HTERT RPE-1 (cell line): ENCODE measurements around the gene CLEC18C.
"Not testable (repeated sequence)": the region's sequence is repeated elsewhere in the genome, so short reads cannot be mapped to it uniquely, and the experiment has no call there.

Experiments
- in situ Hi-C: fragments of 300-500 bp; cut with MboI; formaldehyde crosslinking; loops from 4 replicates; pipeline ENCODE4 v1.14.3; 2020; ENCODE audit warnings: low sequenced_read_pairs

The CLEC18C gene

GRCh38 chr16:70159355-70160348, 13.9 kb upstream of the CLEC18C start:
- in situ Hi-C loops = no loop called here

GRCh38 chr16:70160388-70160787, 13.2 kb upstream of the CLEC18C start:
- in situ Hi-C loops = no loop called here

- in situ Hi-C loops = no loop called here
These were observed 12.8 kb upstream of the CLEC18C start for GRCh38 chr16:70160821-70161220.

GRCh38 chr16:70161350-70161749, 12.2 kb upstream of the CLEC18C start:
- in situ Hi-C loops = no loop called here

GRCh38 chr16:70162041-70162451, 11.5 kb upstream of the CLEC18C start:
- in situ Hi-C loops = no loop called here

GRCh38 chr16:70163596-70163995, 10.0 kb upstream of the CLEC18C start:
- in situ Hi-C loops = no loop called here

- in situ Hi-C loops = not testable (repeated sequence)
These were observed 6.9 kb upstream of the CLEC18C start for GRCh38 chr16:70166688-70167087.

GRCh38 chr16:70173916-70174315, 329 bp downstream of the CLEC18C start:
- in situ Hi-C loops = not testable (repeated sequence)

GRCh38 chr16:70174387-70174932, 873 bp downstream of the CLEC18C start:
- in situ Hi-C loops = not testable (repeated sequence)

- in situ Hi-C loops = not testable (repeated sequence)
These were observed 14.4 kb downstream of the CLEC18C start for GRCh38 chr16:70187858-70188607.

GRCh38 chr16:70188608-70188915, 15.0 kb downstream of the CLEC18C start:
- in situ Hi-C loops = not testable (repeated sequence)

GRCh38 chr16:70190574-70190973, 17.0 kb downstream of the CLEC18C start:
- in situ Hi-C loops = not testable (repeated sequence)

GRCh38 chr16:70196683-70197300, 23.2 kb downstream of the CLEC18C start:
- in situ Hi-C loops = not testable (repeated sequence)

- in situ Hi-C loops = not testable (repeated sequence)
These were observed 24.0 kb downstream of the CLEC18C start for GRCh38 chr16:70197611-70198010.

- in situ Hi-C loops = not testable (repeated sequence)
These were observed 24.6 kb downstream of the CLEC18C start for GRCh38 chr16:70198230-70198629.

- in situ Hi-C loops = not testable (repeated sequence)
These were observed 25.1 kb downstream of the CLEC18C start for GRCh38 chr16:70198666-70199065.

GRCh38 chr16:70199170-70199569, 25.6 kb downstream of the CLEC18C start:
- in situ Hi-C loops = not testable (repeated sequence)

- in situ Hi-C loops = not testable (repeated sequence)
These were observed 26.5 kb downstream of the CLEC18C start for GRCh38 chr16:70200063-70200462.

GRCh38 chr16:70203508-70203907, 29.9 kb downstream of the CLEC18C start:
- in situ Hi-C loops = not testable (repeated sequence)

- in situ Hi-C loops = not testable (repeated sequence)
These were observed 30.4 kb downstream of the CLEC18C start for GRCh38 chr16:70204010-70204409.
